Measurements from ENCODE around the gene AVEN. TPM values are rescaled to one million over a fixed set of nuclear protein-coding genes. Genes with fewer than 3 reads are reported as not detected.
"Not testable (repeated sequence)": the region's sequence is repeated elsewhere in the genome, so short reads cannot be mapped to it uniquely, and the experiment has no call there.

The AVEN gene
- total RNA-seq, 1 experiment from 2014 or later = 17.0 TPM

DNA sequence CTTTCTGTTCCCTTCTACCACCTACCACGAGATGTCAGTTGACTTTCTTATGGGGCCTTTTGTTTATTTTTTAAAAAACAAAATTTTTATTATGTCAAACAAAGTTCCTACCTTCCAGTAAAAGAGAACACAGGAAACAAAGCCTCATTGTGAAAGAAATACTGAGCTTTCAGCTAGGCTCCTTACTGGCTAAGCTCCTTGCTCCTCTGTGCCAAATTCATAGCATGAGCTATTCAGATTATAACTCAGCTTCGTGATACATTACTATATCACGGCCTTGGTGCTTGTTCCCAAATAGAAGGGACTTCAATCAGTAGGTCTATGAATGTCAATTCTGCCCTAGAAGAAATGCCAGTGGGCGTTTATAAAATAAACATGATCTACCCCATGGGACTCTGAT, 216.5 kb downstream of the AVEN start:
- H3K27me3 ChIP-seq (replicated peaks; ENCODE audit: insufficient read depth, low read depth, low read length, poor library complexity) = no peaks in the 10 kb centered on the region
- BruUV-seq (replicated peaks) = no TSS peak
- no peaks in the 10 kb centered on the region for H3K4me1 ChIP-seq (ENCODE audit: insufficient read depth, low read length, poor library complexity, severe bottlenecking)
- no peak for DNase-seq (ENCODE audit: low spot score)
- TF ChIP-seq, protein P1, sequence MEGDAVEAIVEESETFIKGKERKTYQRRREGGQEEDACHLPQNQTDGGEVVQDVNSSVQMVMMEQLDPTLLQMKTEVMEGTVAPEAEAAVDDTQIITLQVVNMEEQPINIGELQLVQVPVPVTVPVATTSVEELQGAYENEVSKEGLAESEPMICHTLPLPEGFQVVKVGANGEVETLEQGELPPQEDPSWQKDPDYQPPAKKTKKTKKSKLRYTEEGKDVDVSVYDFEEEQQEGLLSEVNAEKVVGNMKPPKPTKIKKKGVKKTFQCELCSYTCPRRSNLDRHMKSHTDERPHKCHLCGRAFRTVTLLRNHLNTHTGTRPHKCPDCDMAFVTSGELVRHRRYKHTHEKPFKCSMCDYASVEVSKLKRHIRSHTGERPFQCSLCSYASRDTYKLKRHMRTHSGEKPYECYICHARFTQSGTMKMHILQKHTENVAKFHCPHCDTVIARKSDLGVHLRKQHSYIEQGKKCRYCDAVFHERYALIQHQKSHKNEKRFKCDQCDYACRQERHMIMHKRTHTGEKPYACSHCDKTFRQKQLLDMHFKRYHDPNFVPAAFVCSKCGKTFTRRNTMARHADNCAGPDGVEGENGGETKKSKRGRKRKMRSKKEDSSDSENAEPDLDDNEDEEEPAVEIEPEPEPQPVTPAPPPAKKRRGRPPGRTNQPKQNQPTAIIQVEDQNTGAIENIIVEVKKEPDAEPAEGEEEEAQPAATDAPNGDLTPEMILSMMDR (conservative IDR thresholded peaks at IDR 0.05; ENCODE audit: low read depth, low read length) = no peak
- no peak for TF ChIP-seq EZH2 (IDR thresholded peaks at IDR 0.05; ENCODE audit: borderline replicate concordance, low read depth, low read length, poor library complexity, severe bottlenecking)
- no peaks in the 10 kb centered on the region for H3K36me3 ChIP-seq (ENCODE audit: insufficient read depth, low read length, poor library complexity, severe bottlenecking)
- no peak overlapping the region for H3K4me3 ChIP-seq (ENCODE audit: low read depth, low read length, poor library complexity, severe bottlenecking)
- no peak overlapping the region for H3K27ac ChIP-seq (ENCODE audit: low read depth, low read length, poor library complexity, severe bottlenecking)
- H3K9me3 ChIP-seq (ENCODE audit: low read depth, low read length, poor library complexity, severe bottlenecking) = no peaks in the 10 kb centered on the region
- CTCF ChIA-PET = no interaction called here
- POLR2A ChIA-PET (ENCODE audit: low non-redundant PET) = no interaction called here
- intact Hi-C loops (cut with micrococcal nuclease; ENCODE audit: unreplicated experiment) = no loop called here

DNA sequence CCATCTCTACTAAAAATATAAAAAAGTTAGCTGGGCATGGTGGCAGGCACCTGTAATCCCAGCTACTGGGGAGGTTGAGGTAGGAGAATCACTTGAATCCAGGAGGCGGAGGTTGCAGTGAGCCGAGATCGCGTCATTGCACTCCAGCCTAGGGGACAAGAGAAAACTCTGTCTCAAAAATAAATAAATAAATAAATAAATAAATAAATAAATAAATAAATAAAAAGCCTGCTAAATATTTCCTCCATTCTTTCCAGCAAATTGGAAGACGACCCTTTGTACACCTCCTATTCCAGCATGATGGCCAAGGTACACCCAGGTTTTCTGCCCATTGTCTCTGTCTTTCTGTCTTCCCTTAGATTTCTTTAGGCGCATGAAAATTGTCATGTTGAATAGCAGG, 219.5 kb downstream of the AVEN start:
- intact Hi-C loops (cut with micrococcal nuclease; ENCODE audit: unreplicated experiment); H3K4me3 ChIP-seq (ENCODE audit: low read depth, low read length, poor library complexity, severe bottlenecking); POLR2A ChIA-PET (ENCODE audit: low non-redundant PET); DNase-seq (ENCODE audit: low spot score); H3K9me3 ChIP-seq (ENCODE audit: low read depth, low read length, poor library complexity, severe bottlenecking); H3K27me3 ChIP-seq (replicated peaks; ENCODE audit: insufficient read depth, low read depth, low read length, poor library complexity); H3K4me1 ChIP-seq (ENCODE audit: insufficient read depth, low read length, poor library complexity, severe bottlenecking); H3K27ac ChIP-seq (ENCODE audit: low read depth, low read length, poor library complexity, severe bottlenecking); H3K36me3 ChIP-seq (ENCODE audit: insufficient read depth, low read length, poor library complexity, severe bottlenecking); BruUV-seq (replicated peaks); CTCF ChIA-PET: not testable (repeated sequence)

Other genes starting within 250 kb of the AVEN start
- gene CHRM5, start 70.7 kb downstream of the AVEN start, total RNA-seq (2021) = not detected in 2 replicates
- 68.7 and 81.2 TPM in 2 replicates for gene EMC7, start 62.7 kb upstream of the AVEN start, total RNA-seq (2021)
- gene PGBD4, start 62.9 kb upstream of the AVEN start, total RNA-seq (2021) = 2.6 and 2.7 TPM in 2 replicates
- 53.2 and 55.1 TPM in 2 replicates for gene KATNBL1, start 170.9 kb upstream of the AVEN start, total RNA-seq (2021)
- 125 and 141 TPM in 2 replicates for gene EMC4, start 185.8 kb upstream of the AVEN start, total RNA-seq (2021)